A549 (cell line): ENCODE measurements around the gene KIF1B. TPM values are rescaled to one million over a fixed set of nuclear protein-coding genes. Genes with fewer than 3 reads are reported as not detected.

Experiments
- ATAC-seq, 2 experiments: fragments of 200-7000 bp in 1 of 2; fragments of >200 bp in 1 of 2; cut with Nextera tagmentation in 1 of 2; cut with Tn5 transposase in 1 of 2; 3 replicates each; pipeline versions ENCODE4 v1.8.0 to v1.9.1; 2018 to 2020; ENCODE audit warnings: mild to moderate bottlenecking in 1 of 2, moderate library complexity in 1 of 2
- CTCF ChIA-PET: fragments of 300-600 bp; sonication (Branson Sonifier 250); formaldehyde crosslinking; extraction: SDS; loops from one replicate; lab custom pipeline; 2021; ENCODE audit warnings: antibody characterized with exemption, inconsistent platforms; lab: Yijun Ruan, JAX
- POLR2A ChIA-PET: fragments of 350-600 bp; formaldehyde crosslinking; extraction: SDS; loops from one replicate; lab custom pipeline; 2021; ENCODE audit warnings: antibody characterized with exemption, inconsistent platforms; lab: Yijun Ruan, JAX
- DNase-seq, 2 experiments: peaks; one replicate each; pipeline versions ENCODE4 v3.0.0 to v3.0.0-alpha.2; 2011 to 2016; ENCODE audit warnings: low read depth in 1 of 2, low spot score in 1 of 2
- FAIRE-seq: peaks from 2 replicates; lab custom pipeline; 2011; peaks lifted over from hg19 to GRCh38; lab: Jason Lieb, UNC
- H3K27ac ChIP-seq, 2 experiments: fragments of >200 bp; sonication (Bioruptor Twin); formaldehyde crosslinking; 3 replicates each; pipeline ENCODE4 v1.5.1; 2016 to 2017
- H3K4me1 ChIP-seq: fragments of >200 bp; sonication (Bioruptor Twin); formaldehyde crosslinking; 3 replicates; pipeline ENCODE4 v1.6.1; 2016
- H3K4me2 ChIP-seq: fragments of >200 bp; sonication (Bioruptor Twin); formaldehyde crosslinking; 3 replicates; pipeline ENCODE4 v1.6.1; 2016
- H3K4me3 ChIP-seq: fragments of >200 bp; sonication (Bioruptor Twin); formaldehyde crosslinking; 3 replicates; pipeline ENCODE4 v1.5.1; 2016
- H3K9me3 ChIP-seq: fragments of >200 bp; sonication (Bioruptor Twin); formaldehyde crosslinking; 3 replicates; pipeline ENCODE4 v1.6.1; 2016
- CBX8 ChIP-seq: fragments of 200-600 bp; sonication (generic); IDR thresholded peaks from 2 replicates; pipeline ENCODE4 v1.6.1; 2016
- CEBPB ChIP-seq, 2 experiments: fragments of >200 bp in 1 of 2; sonication (Bioruptor Twin) in 1 of 2; formaldehyde crosslinking in 1 of 2; IDR thresholded peaks; 2 replicates each; pipeline ENCODE4 v1.6.1; 2012 to 2016
- CTCF ChIP-seq: fragments of >200 bp; sonication (Bioruptor Twin); formaldehyde crosslinking; IDR thresholded peaks from 3 replicates; pipeline ENCODE4 v1.5.1; 2016
- EHMT2 ChIP-seq: fragments of 200-600 bp; sonication (generic); IDR thresholded peaks from 2 replicates; pipeline ENCODE4 v1.6.1; 2016; ENCODE audit warnings: antibody characterized with exemption, low read depth, mild to moderate bottlenecking, moderate library complexity
- ELK1 ChIP-seq: fragments of 150-350 bp; IDR thresholded peaks from 2 replicates; pipeline ENCODE4 v1.6.1; 2014; ENCODE audit warnings: low read depth, mild to moderate bottlenecking, low read length
- EP300 ChIP-seq, 2 experiments: fragments of >200 bp; sonication (Bioruptor Twin); formaldehyde crosslinking; IDR thresholded peaks; 2 replicates in 1 of 2; 3 replicates in 1 of 2; pipeline ENCODE4 v1.6.1; 2016 to 2017
- HES2 ChIP-seq: fragments of >200 bp; sonication (Bioruptor Twin); formaldehyde crosslinking; IDR thresholded peaks from 2 replicates; pipeline ENCODE4 v1.6.1; 2016
- HOXA7 ChIP-seq: fragments of 250-450 bp; sonication (Bioruptor Pico); IDR thresholded peaks from 2 replicates; pipeline ENCODE4 v1.5.0; 2020; ENCODE audit warnings: mild to moderate bottlenecking, moderate library complexity
- HOXB5 ChIP-seq: fragments of 250-450 bp; sonication (Bioruptor Pico); IDR thresholded peaks from 2 replicates; pipeline ENCODE4 v1.5.0; 2020; ENCODE audit warnings: mild to moderate bottlenecking, moderate library complexity
- JUNB ChIP-seq: fragments of >200 bp; sonication (Bioruptor Twin); formaldehyde crosslinking; IDR thresholded peaks from 2 replicates; pipeline ENCODE4 v1.6.1; 2016
- KDM5A ChIP-seq: fragments of 200-600 bp; sonication (generic); IDR thresholded peaks from 2 replicates; pipeline ENCODE4 v1.6.1; 2016; ENCODE audit warnings: antibody characterized with exemption, mild to moderate bottlenecking
- MAX ChIP-seq: IDR thresholded peaks from 2 replicates; pipeline ENCODE4 v1.6.1; 2012
- MYC ChIP-seq: IDR thresholded peaks from 2 replicates; pipeline ENCODE4 v1.6.1; 2012; ENCODE audit warnings: mild to moderate bottlenecking, inconsistent platforms, low read length, improper control_type of control experiment, borderline replicate concordance
- NPAS2 ChIP-seq: fragments of 250-450 bp; sonication (Bioruptor Pico); IDR thresholded peaks from 2 replicates; pipeline ENCODE4 v1.8.0; 2022; ENCODE audit warnings: mild to moderate bottlenecking, moderate library complexity, borderline replicate concordance
- NR3C1 ChIP-seq: fragments of >200 bp; sonication (Bioruptor Twin); formaldehyde crosslinking; IDR thresholded peaks from 3 replicates; pipeline ENCODE4 v1.6.1; 2017
- PBX3 ChIP-seq: IDR thresholded peaks from 2 replicates; pipeline ENCODE4 v1.6.1; 2012
- PHF8 ChIP-seq: fragments of 200-600 bp; sonication (generic); IDR thresholded peaks from 2 replicates; pipeline ENCODE4 v1.6.1; 2016; ENCODE audit warnings: low read depth, mild to moderate bottlenecking, antibody characterized with exemption, moderate library complexity, borderline replicate concordance
- RFX5 ChIP-seq: fragments of 450-650 bp; IDR thresholded peaks from 2 replicates; pipeline ENCODE4 v1.7.1; 2014; ENCODE audit warnings: antibody characterized with exemption, mild to moderate bottlenecking, moderate library complexity
- RNF2 ChIP-seq: fragments of 200-600 bp; sonication (generic); IDR thresholded peaks from 2 replicates; pipeline ENCODE4 v1.6.1; 2016; ENCODE audit warnings: low read depth, mild to moderate bottlenecking, antibody characterized with exemption, moderate library complexity, borderline replicate concordance
- SMC3 ChIP-seq: fragments of >200 bp; sonication (Bioruptor Twin); formaldehyde crosslinking; IDR thresholded peaks from 3 replicates; pipeline ENCODE4 v1.6.1; 2018; ENCODE audit warnings: inconsistent platforms
- SREBF2 ChIP-seq: fragments of 450-650 bp; IDR thresholded peaks from 2 replicates; pipeline ENCODE4 v1.6.1; 2014; ENCODE audit warnings: mild to moderate bottlenecking, moderate library complexity
- TP53 ChIP-seq: fragments of 250-450 bp; sonication (Bioruptor Pico); IDR thresholded peaks from 2 replicates; pipeline ENCODE4 v1.5.0; 2021; ENCODE audit warnings: mild to moderate bottlenecking, moderate library complexity
- ZC3H11A ChIP-seq: fragments of 450-650 bp; IDR thresholded peaks from 2 replicates; pipeline ENCODE4 v1.6.1; 2014; ENCODE audit warnings: antibody characterized with exemption, mild to moderate bottlenecking
- ZFP36 ChIP-seq: fragments of 450-650 bp; IDR thresholded peaks from 2 replicates; pipeline ENCODE4 v1.6.1; 2014; ENCODE audit warnings: borderline replicate concordance; ENCODE audit not compliant: partially characterized antibody
- ZNF302 ChIP-seq: fragments of 250-450 bp; sonication (Bioruptor Pico); IDR thresholded peaks from 2 replicates; pipeline ENCODE4 v1.9.0; 2021; ENCODE audit warnings: inconsistent platforms, mild to moderate bottlenecking, moderate library complexity
- WGBS: methylation state at CpG from one replicate; pipeline ENCODE4 v1.1.6; 2017; ENCODE audit errors: missing lambda C conversion rate; 5-methylcytosine and 5-hydroxymethylcytosine counted together
- polyA plus RNA-seq, 4 experiments: library from polyadenylated mRNA; depleted of rRNA in 3 of 4; stranded (reverse); fragments of >200 nt; fragmentation: RNase III in 1 of 4; extraction: RNeasy Plus Mini Kit Qiagen cat#74134 plus additional on column Dnase treatment in 1 of 4; gene quantifications; 2 replicates in 3 of 4; 3 replicates in 1 of 4; pipeline ENCODE4 v1.2.3, GENCODE V29; 2011 to 2017

The KIF1B gene
- polyA plus RNA-seq, 2 of the 4 experiments (the other 2 are of a cell fraction), result 9.8 to 18.3 TPM

- CTCF ChIA-PET, result no interaction called here
- Histone ChIP-seq H3K4me1 (no peaks in the 10 kb centered on the region), H3K4me2 (no peak overlapping the region), H3K27ac (no peak overlapping the region), H3K4me3 (no peak overlapping the region), H3K9me3 (no peaks in the 10 kb centered on the region)
- no peak for TF ChIP-seq ZNF302 (CRISPR knock-in tag)
- no peak for TF ChIP-seq SMC3
- no peak for TF ChIP-seq PBX3
- TF ChIP-seq HOXB5 (CRISPR knock-in tag), result no peak
- TF ChIP-seq TP53 (CRISPR knock-in tag), result no peak
- TF ChIP-seq ZC3H11A, result no peak
- no peak for TF ChIP-seq CTCF
- TF ChIP-seq ELK1, result no peak
- no peak for TF ChIP-seq NR3C1
- TF ChIP-seq RFX5, result no peak
- no peak for TF ChIP-seq KDM5A
- no peak for TF ChIP-seq MYC
- TF ChIP-seq ZFP36, result no peak
- TF ChIP-seq HES2, result no peak
- no peak for TF ChIP-seq SREBF2
- no peak for TF ChIP-seq MAX
- no peak for TF ChIP-seq PHF8
- 95% methylated on average over 17 of the region's 17 CpGs for WGBS
- DNase-seq (no peak), FAIRE-seq (no peak), ATAC-seq (no peak)
- POLR2A ChIA-PET, result no interaction called here
Observed at GRCh38 chr1:10161541-10162290, 48.7 kb upstream of the KIF1B start.

- Histone ChIP-seq H3K9me3 (no peaks in the 10 kb centered on the region), H3K27ac (no peak overlapping the region), H3K4me2 (no peak overlapping the region), H3K4me1 (no peaks in the 10 kb centered on the region), H3K4me3 (no peak overlapping the region)
- no peak for DNase-seq
- WGBS, result 90% methylated on average over 7 of the region's 7 CpGs
- ATAC-seq, result no peak
- TF ChIP-seq MAX, result no peak
- TF ChIP-seq EHMT2, result no peak
- FAIRE-seq, result no peak
- ChIA-PET POLR2A (no interaction called here), CTCF (interaction anchor here (0.7 to 1.1 kb wide), 3 partner anchors 16 to 538 kb away, joined by 3 read pairs; no protein-coding TSS in a partner anchor)
Observed at GRCh38 chr1:10168912-10169514, 41.4 kb upstream of the KIF1B start.

- ATAC-seq, result no peak
- no peak for FAIRE-seq
Observed at GRCh38 chr1:10170239-10170574, 40.2 kb upstream of the KIF1B start.

More at GRCh38 chr1:10170239-10170574, 40.2 kb upstream of the KIF1B start:
- Histone ChIP-seq H3K27ac (no peak overlapping the region), H3K4me2 (no peak overlapping the region), H3K9me3 (no peaks in the 10 kb centered on the region), H3K4me1 (no peaks in the 10 kb centered on the region), H3K4me3 (no peak overlapping the region)
- ChIA-PET CTCF (interaction anchor here (1.0 to 1.4 kb wide), 2 partner anchors 39 to 40 kb away, joined by 3 to 4 read pairs; partner anchors contain the start of gene KIF1B), POLR2A (no interaction called here)
- WGBS, result 77% methylated on average over 2 of the region's 2 CpGs
- no peak for DNase-seq
- TF ChIP-seq CBX8, result no peak
- TF ChIP-seq NPAS2 (CRISPR knock-in tag), result no peak
- no peak for TF ChIP-seq ELK1
- TF ChIP-seq RNF2, result no peak
- no peak for TF ChIP-seq HOXA7 (CRISPR knock-in tag)
- TF ChIP-seq CEBPB (IDR thresholded peaks at IDR 0.05), result no peak
- no peak for TF ChIP-seq HES2
- TF ChIP-seq JUNB, result no peak
- TF ChIP-seq EP300 (IDR thresholded peaks at IDR 0.05), result no peak
